HG03342 (cell line): ENCODE data around the gene PDCD4.

Source experiments
- ATAC-seq: cut with Tn5 transposase; IDR thresholded peaks from one replicate; pipeline ENCODE4 v1.9.1; 2021; ENCODE audit warnings: mild to moderate bottlenecking, moderate library complexity; ENCODE audit not compliant: unreplicated experiment

The PDCD4 gene

DNA sequence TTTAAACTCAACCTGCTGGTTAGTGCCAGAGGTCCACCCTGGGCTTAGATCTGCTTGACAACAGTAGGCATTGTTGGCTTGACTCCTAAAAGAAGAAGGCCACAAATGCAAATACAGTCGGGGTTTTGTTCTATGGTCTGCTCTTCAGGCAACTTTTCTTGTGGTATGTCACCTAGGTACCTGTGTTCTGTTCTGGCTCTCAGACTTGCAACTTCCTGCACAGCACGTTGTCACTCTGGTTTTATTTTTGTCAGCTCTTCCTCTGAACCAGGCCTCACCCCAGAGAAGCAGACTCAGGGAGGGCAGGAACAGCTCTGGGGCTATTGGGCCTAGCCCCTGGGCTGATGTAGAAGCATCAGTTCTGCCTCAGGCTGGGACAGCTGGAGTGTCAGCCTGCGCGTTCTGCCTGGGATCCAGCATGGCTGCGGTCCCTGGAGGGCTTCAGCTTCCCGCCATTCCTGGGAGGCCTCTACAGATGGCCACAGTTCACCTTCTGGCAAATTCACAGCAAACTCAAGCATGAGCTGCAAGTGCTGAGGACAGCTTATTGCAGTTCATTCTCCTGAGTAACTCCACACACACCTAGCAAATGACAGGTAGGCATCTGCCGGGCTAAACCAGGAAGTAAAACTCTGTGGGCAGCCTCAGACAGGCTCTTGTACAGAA, 11.0 kb upstream of the PDCD4 start:
- ATAC-seq: peak; percentile 49

DNA sequence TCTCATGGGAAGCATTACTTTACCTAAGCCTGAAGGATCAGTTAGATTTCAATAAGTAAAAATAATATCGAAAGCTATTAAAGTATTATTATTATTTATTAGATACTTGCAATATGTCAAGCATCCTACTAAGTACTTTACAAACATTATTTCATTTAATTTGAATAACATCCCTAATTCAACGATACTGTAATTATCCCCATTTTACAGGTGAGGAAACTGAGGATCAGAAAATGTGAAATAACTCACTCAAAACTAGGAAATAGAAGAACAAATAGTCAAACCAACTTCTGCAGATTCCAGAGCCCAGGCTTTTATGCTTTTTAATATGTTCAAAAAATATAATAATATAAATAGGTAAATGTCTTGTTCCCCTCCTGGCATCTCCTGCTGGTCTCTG, 10.3 kb upstream of the PDCD4 start:
- ATAC-seq: no peak

DNA sequence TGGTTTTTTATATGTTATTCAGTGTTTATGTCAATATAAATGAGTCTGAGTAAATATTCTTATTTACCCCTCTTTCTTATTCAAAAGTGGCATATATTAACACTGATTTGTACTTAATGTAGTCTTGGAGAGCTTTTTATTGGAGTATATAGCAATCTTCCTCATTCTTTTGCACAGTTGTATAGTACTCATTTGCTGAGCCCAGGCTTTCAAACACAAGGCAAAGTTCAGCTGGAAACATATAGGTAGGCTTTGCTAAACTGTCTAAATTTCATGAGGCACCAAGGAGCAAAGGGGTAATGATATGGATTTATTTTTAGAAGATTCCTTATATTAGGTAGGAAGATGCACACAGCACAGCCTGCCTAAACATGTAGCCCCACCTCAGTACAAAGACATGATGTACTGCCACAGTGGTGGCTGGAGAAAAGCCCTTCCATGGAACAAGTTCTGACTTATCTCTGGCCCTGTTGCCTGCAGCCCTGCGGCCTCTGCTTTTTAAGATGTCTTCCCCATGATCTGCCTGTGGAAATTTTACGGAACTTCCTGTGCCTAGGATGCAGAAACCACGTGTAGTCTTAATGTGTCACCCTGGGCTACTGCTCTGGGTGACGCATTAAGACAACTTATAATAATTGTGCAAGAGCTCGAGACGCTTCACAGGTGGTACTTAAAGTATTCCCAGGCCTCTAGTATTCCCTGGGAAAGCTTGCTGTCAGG, 9.6 kb upstream of the PDCD4 start:
- ATAC-seq: no peak

DNA sequence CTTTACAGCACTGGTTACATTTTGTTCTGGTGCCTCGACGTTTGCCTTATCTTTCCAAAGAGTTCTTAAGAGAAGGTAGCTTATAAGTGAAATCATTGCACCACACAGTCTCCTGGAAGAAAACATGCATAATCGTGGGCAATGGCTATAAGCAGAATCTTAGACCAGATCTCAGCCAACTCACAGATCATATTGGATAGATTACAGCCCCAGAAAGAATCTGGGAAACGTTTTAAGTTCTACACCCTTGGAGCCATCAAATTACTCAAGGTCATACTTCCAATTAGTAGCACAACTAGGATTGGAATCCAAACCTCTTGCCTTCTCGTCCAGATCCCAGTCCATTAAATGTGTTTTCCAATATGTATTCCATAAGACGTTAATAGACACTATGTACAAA, 8.8 kb upstream of the PDCD4 start:
- ATAC-seq: no peak

DNA sequence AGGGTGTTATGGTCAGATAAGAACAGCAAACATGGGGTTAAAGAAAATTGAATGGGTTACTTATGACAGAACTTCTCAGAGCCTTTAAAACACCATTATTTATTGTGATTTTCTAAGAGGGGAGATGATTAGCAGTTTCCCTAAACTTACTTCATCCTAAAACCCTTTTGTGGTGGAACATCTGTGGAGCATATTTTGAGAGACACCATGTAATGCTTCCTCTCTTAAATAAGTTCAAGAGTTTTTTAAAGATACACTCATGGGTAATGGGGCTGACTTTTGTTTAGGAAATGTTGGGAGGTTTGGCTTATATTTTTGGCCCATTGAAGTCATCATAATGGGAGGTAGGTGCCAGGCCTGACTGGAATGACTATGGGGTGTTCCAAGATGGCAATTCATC, 8.4 kb upstream of the PDCD4 start:
- no peak for ATAC-seq

DNA sequence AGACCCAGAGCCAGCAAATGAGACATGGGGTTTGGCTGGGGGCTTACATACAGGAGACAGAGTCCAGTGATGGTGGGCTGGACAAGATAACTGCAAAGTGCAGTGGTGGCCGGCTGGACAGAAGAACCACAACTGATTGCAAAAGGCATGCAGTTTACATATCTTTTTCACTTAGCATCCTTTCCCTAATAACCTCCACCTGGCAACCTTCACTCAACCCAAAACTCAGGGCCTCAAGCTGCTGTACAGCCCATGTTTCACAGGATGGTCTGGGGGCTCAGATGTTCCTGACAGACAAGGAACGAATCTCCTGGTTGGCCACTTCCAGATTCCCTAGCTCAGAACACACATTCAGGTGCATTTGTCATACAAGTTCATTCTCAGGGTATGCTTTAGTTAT, 7.8 kb upstream of the PDCD4 start:
- ATAC-seq: no peak

DNA sequence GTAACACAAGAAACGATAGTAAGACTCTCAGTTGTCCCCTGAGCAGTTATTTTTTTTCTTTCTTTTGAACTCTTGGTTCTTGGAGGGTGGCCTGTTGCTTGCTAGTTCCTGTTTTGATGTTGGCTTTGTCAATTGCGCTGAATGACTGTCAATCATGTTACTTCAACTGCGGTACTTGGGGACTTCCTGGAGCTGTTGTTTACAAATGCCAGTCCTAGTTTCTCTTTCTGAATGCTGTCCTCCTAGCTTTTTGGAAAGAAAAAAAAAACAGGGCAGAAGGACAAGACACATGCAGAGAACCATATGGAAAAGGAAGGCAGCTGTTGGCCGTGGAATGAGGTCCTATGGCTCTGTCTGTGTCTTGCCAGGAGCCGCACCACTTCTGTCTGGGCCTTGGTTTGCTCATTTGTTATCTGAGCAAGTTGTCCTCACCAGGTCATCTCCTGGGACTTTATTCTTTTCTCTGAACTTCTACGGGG, 7.0 kb upstream of the PDCD4 start:
- ATAC-seq: peak; percentile 64

DNA sequence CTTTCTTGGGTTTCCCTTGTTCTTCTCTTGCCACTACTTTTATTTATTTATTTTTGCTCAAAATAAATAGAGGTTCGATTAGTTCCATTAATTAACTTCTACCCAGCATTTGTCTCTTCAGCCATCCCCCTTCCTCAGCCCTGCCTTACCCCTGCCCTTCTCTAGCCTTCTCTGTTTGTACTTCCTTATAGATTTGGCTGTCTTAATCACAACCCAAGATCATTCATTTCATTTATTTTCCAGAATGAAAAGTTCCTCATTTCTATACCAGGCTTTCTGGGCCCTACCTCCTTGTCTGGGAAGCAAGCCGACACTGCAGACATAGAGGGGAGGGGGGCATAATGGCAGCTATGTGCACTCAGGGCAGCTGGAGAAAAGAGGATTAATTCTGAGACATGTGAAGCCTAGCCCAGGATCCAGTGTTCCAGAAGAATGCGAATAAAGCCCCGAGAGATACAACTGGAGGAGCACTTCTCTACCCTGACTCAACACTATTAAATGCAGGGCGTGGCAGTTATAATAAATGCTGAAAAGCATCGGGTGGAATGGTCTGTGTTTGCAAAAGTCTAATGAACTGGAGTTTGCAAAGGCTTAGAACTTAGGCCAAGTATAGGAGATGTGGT, 6.4 kb upstream of the PDCD4 start:
- ATAC-seq: no peak

DNA sequence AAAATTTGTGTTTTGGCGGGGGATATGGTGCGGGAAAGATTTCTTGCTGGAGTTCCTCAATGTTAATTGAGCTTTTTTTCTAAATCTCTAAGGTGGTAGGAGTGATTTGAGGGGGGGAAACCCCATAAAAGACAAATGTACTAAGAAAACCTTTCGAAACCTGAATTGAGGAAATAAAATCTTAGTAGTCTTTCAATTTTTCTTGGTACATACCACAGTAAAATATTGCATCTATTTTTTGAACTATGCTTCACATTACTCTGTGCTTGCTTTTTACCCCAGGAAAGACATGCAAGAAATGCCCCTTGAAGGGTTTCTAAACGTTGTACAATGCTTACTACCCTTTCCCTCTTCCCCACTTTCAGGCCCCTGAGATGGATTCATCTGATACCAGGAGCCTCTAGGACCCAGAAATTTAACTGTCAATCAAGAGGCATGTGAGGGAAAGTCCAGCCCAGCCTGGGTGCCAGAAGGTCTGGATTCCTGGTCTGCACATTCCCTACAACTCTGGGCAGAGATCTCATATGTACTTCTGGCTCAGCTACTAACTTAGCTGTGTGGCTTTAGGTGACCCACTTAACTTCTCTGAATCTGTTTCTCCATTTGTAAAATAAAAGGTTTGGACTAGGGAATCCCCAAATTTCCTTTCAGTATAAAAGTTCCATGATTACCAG, 5.8 kb upstream of the PDCD4 start:
- no peak for ATAC-seq

DNA sequence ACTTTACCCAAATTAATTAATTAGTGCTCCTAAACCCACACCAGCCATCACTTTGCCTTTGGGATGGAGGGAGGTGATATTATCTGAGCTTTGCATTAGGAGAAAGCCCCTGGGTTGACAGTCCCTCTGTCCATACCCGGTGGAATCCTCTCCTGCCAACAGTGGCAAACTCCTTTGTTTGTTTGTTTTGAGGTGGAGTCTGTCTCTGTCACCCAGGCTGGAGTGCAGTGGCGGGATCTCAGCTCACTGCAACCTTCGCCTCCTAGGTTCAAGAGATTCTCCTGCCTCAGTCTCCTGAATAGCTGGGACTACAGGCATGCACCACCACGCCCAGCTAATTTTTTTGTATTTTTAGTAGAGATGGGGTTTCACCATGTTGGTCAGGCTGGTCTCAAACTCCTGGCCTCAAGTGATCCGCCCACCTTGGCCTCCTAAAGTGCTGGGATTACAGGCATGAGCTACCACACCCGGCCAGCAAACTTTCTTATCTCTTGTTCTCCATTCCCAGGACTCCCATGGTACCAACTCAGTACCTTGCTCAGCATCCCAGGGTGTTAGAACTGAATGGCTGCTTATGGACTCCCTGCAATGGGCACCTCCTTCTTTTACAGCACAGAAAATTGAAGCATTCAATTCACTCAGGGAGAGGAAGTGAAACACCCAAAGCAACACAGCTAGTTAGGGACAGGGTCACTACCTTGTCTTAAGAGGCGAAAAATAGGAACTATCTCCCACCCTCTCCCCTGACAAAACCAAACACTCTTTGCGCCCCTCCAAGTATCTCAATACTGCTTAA, 4.5 kb upstream of the PDCD4 start:
- peak; percentile 39 for ATAC-seq

DNA sequence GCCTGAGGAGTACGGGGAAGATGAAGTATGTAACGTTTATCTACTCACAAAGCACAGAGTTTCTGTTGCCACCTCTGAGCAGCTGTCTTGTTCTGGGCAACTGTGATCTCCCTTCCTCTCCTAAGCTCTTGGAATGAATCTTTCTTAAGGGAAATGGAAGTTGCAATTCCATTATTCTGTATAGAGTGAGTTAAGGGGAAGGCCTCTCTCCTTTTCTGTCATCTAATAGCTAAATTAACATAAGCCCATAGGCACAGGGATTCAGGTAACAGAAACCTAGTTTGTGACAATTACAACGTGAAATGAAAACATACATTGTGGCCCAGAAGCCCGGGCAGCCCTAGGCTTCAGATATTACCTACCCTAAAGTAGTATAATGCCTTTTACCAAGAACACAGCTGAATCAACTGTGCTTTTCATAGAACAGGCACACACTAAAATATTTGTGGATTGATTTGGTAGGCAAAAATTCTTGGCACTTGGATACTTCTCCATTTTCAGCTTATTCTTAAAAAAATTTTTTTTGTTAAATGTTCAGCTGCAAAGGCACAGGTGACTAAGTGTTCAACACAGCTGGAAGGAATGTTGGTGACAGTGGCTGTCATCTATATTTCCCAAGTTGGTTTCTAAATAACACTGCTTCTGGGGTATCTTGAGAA, 3.8 kb upstream of the PDCD4 start:
- ATAC-seq: no peak

DNA sequence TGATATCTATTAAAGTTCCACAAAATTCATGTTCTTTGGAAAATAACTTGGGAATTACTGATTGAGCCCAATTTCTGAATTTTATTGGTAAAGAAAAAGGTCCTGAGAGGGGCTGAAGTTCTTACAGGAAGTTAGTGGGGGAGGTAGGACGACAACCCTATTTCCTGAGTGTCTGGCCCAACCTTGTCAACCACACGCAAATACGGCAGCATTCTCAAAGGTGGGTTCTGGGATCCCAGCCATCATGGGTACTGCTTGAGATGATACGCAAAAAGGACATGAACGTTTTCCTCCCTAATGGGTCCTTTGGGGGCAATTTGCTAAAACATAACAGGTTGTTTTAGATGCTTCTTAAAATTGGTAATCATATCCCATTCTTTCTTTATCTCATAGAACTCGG, 2.7 kb upstream of the PDCD4 start:
- no peak for ATAC-seq

DNA sequence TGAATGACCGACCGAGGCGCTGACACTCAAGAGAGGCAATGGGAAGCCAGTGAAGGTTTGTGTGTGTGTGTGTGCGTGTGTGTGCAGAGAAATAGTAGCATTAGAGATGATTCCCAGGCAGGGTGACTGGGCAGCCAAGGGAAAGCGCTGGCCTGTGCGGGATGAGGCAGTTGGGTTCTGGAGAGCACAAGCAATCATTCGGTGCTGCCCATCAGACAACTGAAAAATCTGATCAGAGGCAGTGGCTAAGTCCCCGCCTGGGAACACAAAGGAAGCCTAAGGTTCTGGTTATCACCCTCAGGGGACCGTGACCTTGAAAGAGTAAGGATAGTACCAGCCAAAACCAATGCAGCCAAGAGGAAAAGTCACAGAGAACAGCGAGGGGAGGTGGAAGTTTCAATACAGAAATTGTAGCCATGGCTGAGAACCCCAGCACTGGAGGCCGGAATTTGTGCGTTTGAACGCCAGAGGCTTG, 868 bp upstream of the PDCD4 start:
- no peak for ATAC-seq

DNA sequence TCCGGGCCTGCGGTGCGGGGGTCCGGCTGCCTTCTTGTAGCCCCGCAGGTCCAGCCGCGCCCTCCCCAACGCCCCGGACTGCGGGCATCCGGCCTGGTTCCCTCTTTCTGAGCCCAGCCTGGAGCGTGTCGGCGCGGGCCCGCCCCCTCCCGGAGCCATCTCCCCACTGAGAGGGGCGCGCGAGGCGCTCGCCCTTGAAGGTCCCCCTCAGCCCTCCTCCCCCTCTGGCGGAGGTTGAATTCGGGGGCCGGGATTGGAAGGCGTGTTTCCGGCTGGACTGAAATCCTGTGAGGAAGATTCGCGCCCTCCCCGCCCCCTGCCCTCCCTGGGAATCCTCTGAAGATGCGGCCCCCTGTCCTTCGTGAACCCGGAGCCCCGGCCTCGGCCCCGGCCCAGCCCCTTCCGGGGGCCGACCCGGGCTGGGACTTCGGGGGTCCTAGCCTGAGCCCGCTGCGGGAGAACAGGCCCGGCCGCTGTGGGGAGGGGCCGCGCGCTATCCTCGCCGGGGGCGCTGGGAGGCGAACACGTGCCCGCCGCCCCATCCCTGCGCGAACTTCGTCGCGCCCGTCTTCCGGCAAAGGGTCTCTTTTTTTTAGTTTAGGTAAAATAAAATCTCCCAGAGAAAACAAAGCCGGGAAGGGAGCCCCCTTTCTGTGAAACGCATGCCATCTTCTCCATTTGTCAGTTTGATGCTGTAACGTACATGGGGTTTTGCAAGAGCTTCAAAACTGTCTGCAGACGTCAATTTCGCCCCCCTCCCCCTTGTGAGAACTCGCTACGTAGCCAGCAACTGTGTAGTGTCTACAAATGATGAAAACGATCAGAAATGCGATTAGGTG, 636 bp downstream of the PDCD4 start:
- ATAC-seq: peak; percentile 34

DNA sequence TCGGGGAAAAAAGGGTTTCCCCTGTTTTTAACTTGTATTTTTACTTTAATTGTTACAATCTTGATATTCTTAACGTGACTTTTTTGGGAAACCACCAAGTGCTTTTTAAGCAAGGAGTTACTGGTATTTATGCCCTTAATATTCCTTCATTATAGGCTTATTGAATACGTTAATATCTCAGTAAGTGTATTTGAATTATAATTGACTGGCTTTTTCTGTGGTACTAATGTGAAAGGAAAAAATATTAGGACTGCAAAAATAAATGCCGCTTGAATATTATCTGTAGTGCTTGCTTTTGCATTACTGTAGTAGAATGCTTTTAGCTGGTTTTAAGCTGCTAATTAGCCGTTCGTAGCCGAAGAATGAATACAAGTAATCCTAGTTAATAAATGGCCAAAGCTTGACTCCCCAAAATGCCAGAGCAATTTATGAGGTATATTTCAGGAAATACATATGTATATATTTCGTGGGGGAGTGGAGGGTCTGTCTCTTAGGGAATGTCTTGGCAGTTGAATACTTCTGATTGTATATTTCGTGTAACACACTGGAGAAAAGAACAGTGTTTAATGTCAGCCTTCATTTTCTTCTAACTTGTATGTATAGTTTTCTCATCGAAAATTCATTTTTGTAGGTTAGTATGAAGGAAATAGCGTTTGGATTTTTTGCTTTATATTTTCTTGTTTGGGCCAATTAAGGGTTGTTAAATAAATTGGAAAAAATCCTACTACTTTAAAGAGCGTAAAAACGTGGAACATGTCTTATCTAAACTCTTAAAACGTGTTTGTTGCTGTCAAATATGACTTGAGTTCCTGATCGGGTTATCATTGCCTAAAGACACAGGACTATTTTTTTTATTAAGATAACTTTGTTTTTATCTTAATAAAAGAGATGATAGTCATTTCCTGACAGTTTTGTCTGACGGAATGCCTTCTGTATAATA, 1.5 kb downstream of the PDCD4 start:
- ATAC-seq: no peak

DNA sequence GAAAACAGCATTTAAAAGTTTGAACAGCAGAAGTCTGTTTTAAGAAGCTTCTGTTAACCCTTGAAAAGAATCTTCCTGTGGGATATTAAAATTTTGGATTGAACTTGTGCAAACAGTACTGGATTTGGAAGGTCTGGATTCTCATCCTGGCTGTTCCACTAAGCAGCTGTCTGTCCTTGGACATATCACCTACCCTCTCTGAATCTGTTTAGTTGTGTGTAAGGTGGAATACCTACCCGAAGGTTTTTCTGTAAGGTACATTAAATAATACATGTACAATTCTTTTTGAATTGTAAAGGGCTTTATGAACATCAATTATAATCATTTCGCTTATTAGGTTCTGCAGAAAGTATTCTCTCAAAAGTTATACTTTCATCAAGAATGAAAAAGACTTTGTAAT, 2.2 kb downstream of the PDCD4 start:
- no peak for ATAC-seq

DNA sequence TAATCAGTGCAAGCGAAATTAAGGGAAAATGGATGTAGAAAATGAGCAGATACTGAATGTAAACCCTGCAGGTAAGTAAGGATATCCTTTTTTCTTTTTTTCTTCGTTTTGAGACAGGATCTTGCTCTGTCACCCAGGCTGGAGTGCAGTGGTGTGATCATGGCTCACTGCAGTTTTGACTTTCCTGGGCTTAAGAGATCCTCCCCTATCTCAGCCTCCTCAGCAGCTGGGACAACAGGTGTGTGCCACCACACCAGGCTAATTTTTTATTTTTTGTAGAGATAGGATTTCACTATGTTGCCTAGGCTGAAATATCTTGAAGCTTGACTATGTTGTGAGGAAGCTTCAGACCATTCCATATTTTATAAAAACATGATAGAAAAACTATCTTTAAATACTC, 4.3 kb downstream of the PDCD4 start:
- no peak for ATAC-seq

DNA sequence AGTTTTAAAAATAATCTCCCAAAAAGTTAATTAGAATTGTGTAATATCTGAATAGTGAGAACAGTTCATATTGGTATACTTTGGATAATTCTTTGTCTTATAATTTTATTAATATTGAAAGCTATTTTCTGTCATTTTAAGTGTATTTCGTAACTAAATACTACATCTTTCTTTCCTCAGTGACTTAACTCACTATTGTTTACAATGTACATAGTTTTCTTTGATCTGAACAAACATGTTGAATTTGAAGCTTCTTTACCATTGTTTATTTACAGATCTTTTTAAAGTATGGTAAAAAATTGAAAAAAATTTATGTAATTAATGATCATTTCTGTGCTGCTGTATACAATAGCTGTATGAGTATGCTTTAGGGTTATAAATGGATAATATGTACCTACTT, 5.1 kb downstream of the PDCD4 start:
- ATAC-seq: no peak
